NCI-H82 treated with DMSO at 0.1 percent for 48 hours (cell line): Measurements from ENCODE around the gene TMEM51.

Experiments
- DNase-seq: peaks from one replicate; lab custom pipeline; 2025; ENCODE audit not compliant: unreplicated experiment; lab: John Stamatoyannopoulos, UW

TMEM51 gene

GRCh38 chr1:15176898-15177665 lies 23.5 kb downstream of the TMEM51 start:
- no peak for DNase-seq

DNA sequence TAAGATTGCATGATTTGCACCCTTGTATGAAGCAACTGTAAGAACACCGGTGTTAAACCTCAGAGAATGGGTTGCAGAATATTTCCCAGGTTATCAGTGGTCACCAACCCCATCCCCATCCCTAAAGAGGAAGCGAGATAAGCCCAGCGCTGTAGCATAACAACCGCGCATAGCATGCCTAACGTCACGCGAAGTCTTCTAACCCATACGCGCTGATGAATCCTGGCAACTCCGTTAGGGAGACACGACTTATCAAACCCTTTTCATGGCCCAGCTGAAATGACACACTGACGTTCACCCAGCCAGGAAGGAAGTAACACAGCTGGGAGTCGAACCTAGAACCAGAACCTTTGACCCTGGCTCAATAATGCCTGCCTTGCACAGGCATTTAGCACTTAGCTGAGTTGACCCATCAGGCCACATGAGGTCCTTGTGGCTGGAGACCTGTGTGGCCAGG lies 24.2 kb downstream of the TMEM51 start:
- no peak for DNase-seq

- no peak for DNase-seq
Observed at GRCh38 chr1:15178571-15179484, 25.3 kb downstream of the TMEM51 start.

- DNase-seq: no peak
Observed at GRCh38 chr1:15179485-15179883, 25.9 kb downstream of the TMEM51 start.

DNA sequence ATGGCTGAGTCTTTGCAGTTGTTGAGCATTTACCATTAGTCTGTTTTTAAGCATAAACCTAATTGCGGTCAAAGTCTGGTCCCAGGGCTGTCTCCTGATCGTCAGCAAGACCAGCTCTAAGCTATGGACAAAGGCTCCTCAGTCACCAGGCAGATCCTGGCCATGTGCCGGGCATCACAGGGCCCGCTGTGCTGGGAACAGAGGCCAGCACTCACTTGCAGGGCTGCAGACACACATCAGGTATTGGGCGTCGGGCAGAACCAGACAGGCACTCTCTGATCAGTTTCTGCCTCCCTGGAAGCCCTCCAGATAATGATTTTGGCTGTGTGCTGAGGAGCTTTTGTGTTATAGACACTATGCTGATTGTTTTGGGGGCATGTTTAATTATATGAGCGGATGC lies 26.6 kb downstream of the TMEM51 start:
- DNase-seq: no peak

DNA sequence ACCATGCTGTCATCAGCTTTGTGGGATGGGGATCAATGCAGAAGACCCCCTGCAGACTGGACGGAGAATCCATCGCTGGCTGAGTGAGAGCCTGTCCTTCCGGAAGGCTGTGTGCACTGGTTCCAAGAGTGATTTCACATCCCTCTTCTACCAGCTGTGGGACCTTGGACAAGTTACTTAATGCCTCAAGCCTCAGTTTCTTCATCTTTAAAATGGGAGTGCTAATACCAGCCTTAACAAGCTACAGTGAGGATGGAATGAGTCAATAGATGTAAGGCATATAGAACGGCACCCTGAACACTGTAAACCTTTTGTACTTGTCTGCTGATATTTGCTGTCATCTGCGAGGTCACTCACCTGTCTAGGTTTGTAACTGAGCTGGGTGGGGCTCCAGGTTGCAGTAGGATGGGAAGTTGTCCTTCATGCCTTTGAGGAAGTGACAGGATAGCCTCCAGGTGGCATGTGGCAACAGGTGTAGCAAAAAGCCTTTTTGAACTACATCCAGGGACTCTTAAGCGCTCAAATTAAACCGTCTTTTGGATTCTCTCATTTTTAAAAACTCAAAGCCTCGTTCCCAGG lies 27.5 kb downstream of the TMEM51 start:
- no peak for DNase-seq

DNA sequence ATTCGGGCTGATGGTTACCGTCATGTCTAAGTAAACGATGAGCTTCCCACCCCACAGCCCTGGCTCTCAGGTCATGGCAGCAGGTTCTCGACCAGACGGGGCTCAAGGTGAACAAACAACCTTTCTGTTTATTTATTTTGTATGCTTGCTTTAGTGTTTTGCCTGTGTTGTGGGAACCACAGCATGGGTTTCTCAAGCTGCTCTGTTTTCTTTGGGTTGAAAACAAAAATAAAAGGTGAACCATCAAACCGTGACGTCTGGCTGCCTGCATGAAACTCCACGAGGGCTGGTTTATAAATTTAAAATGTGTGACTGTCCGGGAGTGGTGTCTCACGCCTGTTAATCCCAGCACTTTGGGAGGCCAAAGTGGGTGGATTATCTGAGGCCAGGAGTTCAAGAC lies 28.0 kb downstream of the TMEM51 start:
- no peak for DNase-seq

DNA sequence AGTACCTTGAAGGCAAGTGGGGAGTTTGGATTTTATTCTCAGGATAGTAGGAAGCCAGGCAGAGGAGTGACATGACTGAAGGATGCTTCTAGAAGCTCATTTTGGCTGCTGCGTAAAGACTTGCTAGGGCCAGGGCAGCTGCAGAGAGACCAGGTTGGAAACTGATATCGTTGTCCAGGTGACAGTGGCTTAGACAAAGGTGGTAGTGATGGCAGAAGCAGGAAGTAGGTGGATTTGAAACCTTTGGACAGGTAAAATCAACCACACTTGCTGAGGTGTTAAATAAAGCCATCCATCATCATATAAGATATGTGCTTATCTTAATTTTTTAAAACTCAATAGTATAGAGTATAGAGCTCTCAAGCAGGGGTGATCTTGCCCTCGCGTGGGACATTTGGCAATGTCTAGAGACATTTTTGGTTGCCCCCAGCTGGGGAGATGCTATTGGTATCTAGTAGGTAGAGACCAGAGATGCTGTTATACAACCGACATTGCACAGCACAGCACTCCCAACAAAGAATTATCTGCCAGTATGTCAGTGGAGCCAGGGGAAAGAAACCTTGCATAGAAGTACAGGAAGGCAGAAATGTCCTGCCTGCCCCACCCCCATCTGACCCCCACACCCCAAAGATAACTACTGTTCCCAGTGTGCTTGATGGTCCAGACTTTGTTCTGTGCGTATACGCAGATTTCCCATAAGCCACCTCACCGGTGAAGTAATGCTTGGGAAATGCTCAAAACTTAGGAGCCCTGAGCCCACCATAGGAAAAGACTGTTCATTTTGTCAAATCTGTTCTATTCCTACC lies 31.1 kb downstream of the TMEM51 start:
- DNase-seq: no peak

GRCh38 chr1:15185617-15186016 lies 32.1 kb downstream of the TMEM51 start:
- DNase-seq: no peak

GRCh38 chr1:15186073-15186845 lies 32.7 kb downstream of the TMEM51 start:
- DNase-seq: no peak

DNA sequence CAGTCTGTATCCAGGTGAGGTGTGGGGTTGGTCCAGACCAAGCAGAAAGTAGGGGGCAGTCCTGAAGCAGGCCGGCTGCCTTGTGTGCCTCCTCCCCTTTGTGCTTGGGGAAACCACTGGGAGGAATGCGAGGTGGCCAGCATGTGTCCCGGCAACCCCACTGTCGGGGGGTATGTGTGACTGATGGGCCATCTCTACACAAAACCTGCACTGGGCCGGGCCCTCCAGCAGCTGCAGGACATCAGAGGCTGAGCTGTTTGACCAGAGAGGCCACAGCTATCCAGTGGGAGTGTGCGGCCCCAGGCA lies 33.3 kb downstream of the TMEM51 start:
- no peak for DNase-seq

GRCh38 chr1:15187175-15188129 lies 33.9 kb downstream of the TMEM51 start:
- DNase-seq: no peak

DNA sequence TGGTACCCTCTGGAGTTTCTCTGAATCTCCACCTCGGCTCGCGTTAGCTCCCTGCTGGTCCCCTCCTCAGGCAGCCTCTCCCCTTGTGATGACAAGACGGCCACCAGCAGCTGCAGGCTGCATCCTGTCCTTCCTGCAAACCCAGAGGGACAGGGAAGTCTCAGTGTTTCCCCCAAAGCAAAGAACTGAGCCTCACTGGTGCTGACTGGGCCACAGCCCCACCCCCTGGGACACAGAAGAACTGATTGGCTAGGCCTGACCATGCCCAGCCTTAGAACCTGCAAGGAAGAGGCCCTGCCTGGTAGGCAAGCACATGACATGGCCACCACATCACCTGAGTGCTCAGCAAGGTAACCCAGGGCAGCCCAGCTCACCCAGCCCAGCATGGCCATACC lies 34.6 kb downstream of the TMEM51 start:
- DNase-seq: no peak

DNA sequence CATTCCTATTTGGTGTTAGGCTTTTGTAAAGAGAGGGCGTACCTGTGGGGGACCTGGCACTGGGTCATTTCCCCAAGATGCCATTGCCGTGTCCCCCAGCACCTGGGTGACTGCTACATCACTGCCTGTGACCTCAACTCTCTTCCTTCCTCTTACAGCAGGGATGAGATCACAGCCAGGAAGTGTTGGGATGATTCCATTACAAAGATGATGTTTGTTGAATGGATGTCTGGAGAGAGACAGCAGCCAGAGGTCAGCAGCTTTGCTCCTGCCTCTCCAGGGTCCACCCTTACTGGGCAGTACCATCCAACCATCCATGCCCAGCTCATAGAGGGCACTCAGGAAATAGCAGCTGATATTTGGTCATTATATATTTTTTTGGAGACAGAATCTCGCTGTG lies 35.1 kb downstream of the TMEM51 start:
- no peak for DNase-seq

DNA sequence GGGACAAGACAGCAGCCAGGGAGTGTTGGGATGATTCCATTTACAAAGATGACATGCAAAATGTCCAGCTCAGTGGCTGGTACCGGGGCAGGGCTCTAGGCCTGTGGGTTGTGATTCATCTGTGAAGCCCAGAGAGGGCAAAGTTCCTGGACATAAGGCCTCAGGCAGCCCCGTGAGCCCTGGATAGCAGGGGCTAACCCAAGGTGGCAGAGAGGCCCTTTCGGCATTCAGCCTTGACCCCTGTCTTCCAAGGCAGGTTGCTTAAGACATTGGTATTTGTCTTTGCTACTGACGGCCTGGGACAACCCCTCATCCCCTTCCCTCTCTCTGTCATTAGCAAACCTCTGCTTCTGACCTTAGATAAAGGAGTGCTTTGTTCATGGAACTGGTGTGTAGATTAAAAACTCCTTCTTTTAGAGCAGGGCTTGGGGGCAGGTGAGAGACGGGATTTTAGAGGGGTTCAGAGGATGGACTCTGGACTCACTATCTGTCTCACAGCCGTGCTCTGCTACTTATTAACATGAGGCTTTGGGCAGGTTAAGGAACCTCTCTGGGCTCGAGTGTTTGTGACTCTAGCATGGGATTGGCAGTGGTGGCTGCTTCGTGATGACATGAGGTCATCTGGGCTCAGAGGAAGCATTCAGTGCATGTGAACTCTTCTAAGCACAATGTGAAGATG lies 36.3 kb downstream of the TMEM51 start:
- no peak for DNase-seq

- no peak for DNase-seq
Observed at GRCh38 chr1:15191267-15191666, 37.7 kb downstream of the TMEM51 start.

- DNase-seq: no peak
Observed at GRCh38 chr1:15191770-15192169, 38.2 kb downstream of the TMEM51 start.

DNA sequence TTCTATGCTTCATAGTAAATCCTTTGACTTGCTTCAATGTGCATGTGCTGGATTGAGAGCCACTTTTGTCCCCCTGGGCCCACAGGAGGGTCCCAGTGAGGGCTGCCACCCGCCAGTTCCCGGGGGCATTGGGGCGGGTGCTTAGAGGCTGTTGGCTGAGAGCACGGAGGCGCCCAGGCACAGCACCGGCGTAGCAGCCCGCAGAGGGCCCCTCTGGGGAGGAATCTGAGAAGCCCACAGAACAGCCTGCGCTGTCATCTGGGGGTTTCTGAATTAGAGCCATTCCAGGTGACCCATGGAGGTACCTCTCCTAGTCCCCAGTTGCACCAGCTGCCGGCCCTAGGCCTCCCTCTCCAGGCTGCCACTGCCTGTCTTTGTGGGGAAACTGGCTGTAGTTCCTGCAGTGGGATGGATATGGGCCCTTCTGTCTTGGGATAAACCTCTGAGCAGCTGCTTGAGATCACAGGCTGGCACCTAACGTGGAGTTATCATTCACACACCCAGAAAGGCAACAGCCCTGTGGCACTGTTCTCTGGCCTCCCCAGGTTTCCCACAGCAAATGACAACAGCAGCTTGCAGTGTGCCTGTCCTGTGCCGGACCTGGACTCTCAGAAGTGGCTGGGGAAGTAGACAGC lies 39.5 kb downstream of the TMEM51 start:
- DNase-seq: no peak
